ENCODE data around the gene OLFML1. TPM values are rescaled to one million over a fixed set of nuclear protein-coding genes. Genes with fewer than 3 reads are reported as not detected.

Gene OLFML1
- 10 to 100 TPM in 2 of 9 donors, 1 to 10 TPM in 7; 4.0 to 12.6 (median 6.7) TPM for total RNA-seq
- 1 to 10 TPM; 4.8 to 8.0 (median 5.3) TPM for polyA plus RNA-seq
- long read RNA-seq, donor 1: 0 reads
- long read RNA-seq, donor 2: 0 reads
- long read RNA-seq, donor 3: 0 reads
- long read RNA-seq, donor 4, partial matches to known transcripts: 0 of 2 reads
- long read RNA-seq, donor 4, other reads (novel, unspliced or antisense): 0 of 2 reads
- long read RNA-seq, donor 5, transcript OLFML1-201 (3 exons, 2,792 nt): major isoform, 8 of 10 reads
- long read RNA-seq, donor 5, partial matches to known transcripts: 0 of 10 reads
- long read RNA-seq, donor 5, other reads (novel, unspliced or antisense): 2 of 10 reads
- long read RNA-seq, donor 6, partial matches to known transcripts: 0 of 3 reads
- long read RNA-seq, donor 6, other reads (novel, unspliced or antisense): 0 of 3 reads
- long read RNA-seq, donor 7, partial matches to known transcripts: 0 of 4 reads
- long read RNA-seq, donor 7, other reads (novel, unspliced or antisense): 0 of 4 reads
- long read RNA-seq, donor 8, partial matches to known transcripts: 0 of 4 reads
- long read RNA-seq, donor 8, other reads (novel, unspliced or antisense): 0 of 4 reads
- long read RNA-seq, donor 9, partial matches to known transcripts: 0 of 2 reads
- long read RNA-seq, donor 9, other reads (novel, unspliced or antisense): 0 of 2 reads
- long read RNA-seq, donor 10, partial matches to known transcripts: 0 of 3 reads
- long read RNA-seq, donor 10, other reads (novel, unspliced or antisense): 0 of 3 reads

GRCh38 chr11:7485186-7486097 lies at the start of gene OLFML1:
OLFML1 (plus strand) TSS chr11:7485506; CDS start chr11:7485876, 370 bp downstream.
- Histone ChIP-seq H3K27ac (peak within 1 kb of the TSS in 1 of 5 donors; percentile 61), H3K27me3 (no peaks in the 10 kb centered on the region), H3K4me1 (replicated peaks in 1 of 2) (no peaks in the 10 kb centered on the region), H3K4me3 (peak within 1 kb of the TSS in 1 of 4 donors; percentile 28), H3K9me3 (replicated peaks in 1 of 3) (no peaks in the 10 kb centered on the region), H3K36me3 (replicated peaks in 1 of 2) (no peaks in the 10 kb centered on the region)
- no peak for TF ChIP-seq POLR2A (IDR thresholded peaks at IDR 0.05)
- TF ChIP-seq, protein P1, sequence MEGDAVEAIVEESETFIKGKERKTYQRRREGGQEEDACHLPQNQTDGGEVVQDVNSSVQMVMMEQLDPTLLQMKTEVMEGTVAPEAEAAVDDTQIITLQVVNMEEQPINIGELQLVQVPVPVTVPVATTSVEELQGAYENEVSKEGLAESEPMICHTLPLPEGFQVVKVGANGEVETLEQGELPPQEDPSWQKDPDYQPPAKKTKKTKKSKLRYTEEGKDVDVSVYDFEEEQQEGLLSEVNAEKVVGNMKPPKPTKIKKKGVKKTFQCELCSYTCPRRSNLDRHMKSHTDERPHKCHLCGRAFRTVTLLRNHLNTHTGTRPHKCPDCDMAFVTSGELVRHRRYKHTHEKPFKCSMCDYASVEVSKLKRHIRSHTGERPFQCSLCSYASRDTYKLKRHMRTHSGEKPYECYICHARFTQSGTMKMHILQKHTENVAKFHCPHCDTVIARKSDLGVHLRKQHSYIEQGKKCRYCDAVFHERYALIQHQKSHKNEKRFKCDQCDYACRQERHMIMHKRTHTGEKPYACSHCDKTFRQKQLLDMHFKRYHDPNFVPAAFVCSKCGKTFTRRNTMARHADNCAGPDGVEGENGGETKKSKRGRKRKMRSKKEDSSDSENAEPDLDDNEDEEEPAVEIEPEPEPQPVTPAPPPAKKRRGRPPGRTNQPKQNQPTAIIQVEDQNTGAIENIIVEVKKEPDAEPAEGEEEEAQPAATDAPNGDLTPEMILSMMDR (IDR thresholded peaks at IDR 0.05): no peak
- DNase-seq: no peak
- intact Hi-C loops (cut with DNase I): no loop called here
- 61 to 79% (median 72%) methylated on average over 14 to 15 of the region's 15 CpGs for WGBS, 4 donors

- H3K36me3 ChIP-seq (replicated peaks in 1 of 2): no peaks in the 10 kb centered on the region
- no peaks in the 10 kb centered on the region for H3K9me3 ChIP-seq (replicated peaks in 1 of 3)
- H3K4me3 ChIP-seq: no peak overlapping the region
- H3K27ac ChIP-seq: no peak overlapping the region
- H3K4me1 ChIP-seq (replicated peaks in 1 of 2): no peaks in the 10 kb centered on the region
- intact Hi-C loops (cut with DNase I): no loop called here
- WGBS, 4 donors: 79 to 84% (median 81%) methylated on average over 1 of the region's 1 CpG
- no peaks in the 10 kb centered on the region for H3K27me3 ChIP-seq
- no peak for TF ChIP-seq POLR2A (IDR thresholded peaks at IDR 0.05)
- TF ChIP-seq, protein P1 (IDR thresholded peaks at IDR 0.05): no peak
- DNase-seq: no peak
Observed at GRCh38 chr11:7436146-7436545, 49.2 kb upstream of the OLFML1 start.

GRCh38 chr11:7436657-7437056 lies 48.6 kb upstream of the OLFML1 start:
- 45 to 61% (median 51%) methylated on average over 5 of the region's 5 CpGs for WGBS, 4 donors
- no peak overlapping the region for H3K27ac ChIP-seq
- H3K27me3 ChIP-seq: no peaks in the 10 kb centered on the region
- TF ChIP-seq, protein P1 (IDR thresholded peaks at IDR 0.05): no peak
- no peak for TF ChIP-seq POLR2A (IDR thresholded peaks at IDR 0.05)
- H3K4me3 ChIP-seq: no peak overlapping the region
- no peaks in the 10 kb centered on the region for H3K9me3 ChIP-seq (replicated peaks in 1 of 3)
- intact Hi-C loops (cut with DNase I): no loop called here
- H3K4me1 ChIP-seq (replicated peaks in 1 of 2): no peaks in the 10 kb centered on the region
- H3K36me3 ChIP-seq (replicated peaks in 1 of 2): no peaks in the 10 kb centered on the region
- DNase-seq: peak in 1 of 7 donors; percentile 17

All from adrenal gland (tissue), 19 donors.